Measurements from ENCODE around the gene VPS8. TPM values are rescaled to one million over a fixed set of nuclear protein-coding genes. Genes with fewer than 3 reads are reported as not detected.

The VPS8 gene
- total and polyA plus RNA-seq, 4 donors, result 6.8 to 108 (median 38.0) TPM

Other genes with a start within 250 kb of the VPS8 start
- 10 to 100 TPM; 22.9 to 23.4 TPM for gene MAGEF1, start 100.1 kb upstream of the VPS8 start, total RNA-seq
- 10 to 100 TPM; 17.9 to 34.2 TPM for gene MAGEF1, start 100.1 kb upstream of the VPS8 start, polyA plus RNA-seq